GM19395 (cell line): ENCODE results near the gene WBP2NL.
A peak's percentile ranks its signal among the peaks of the same experiment; 100 is the strongest.

Experiments
- ATAC-seq: cut with Tn5 transposase; IDR thresholded peaks from one replicate; pipeline ENCODE4 v1.9.1; 2021; ENCODE audit warnings: mild to moderate bottlenecking, moderate library complexity; ENCODE audit not compliant: unreplicated experiment

The WBP2NL gene

DNA sequence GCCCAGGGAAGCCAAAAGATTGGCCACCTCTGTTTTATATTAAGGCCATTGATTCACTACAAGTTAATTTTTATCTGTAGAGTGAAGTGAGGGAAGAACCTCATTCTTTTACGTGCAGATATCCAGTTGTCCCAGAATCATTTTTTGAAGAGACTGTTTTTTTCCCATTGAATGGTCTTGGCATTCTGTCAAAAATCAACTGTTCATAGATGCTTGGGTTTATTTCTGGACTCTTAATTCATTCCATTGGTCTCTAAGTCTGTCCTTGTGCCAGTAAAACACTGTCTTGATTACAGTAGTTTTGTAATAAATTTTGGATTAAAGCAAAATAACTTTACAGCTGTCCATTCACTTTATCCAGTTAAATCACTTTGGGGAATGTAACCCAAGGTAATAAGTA lies 26.8 kb downstream of the WBP2NL start:
- no peak for ATAC-seq

DNA sequence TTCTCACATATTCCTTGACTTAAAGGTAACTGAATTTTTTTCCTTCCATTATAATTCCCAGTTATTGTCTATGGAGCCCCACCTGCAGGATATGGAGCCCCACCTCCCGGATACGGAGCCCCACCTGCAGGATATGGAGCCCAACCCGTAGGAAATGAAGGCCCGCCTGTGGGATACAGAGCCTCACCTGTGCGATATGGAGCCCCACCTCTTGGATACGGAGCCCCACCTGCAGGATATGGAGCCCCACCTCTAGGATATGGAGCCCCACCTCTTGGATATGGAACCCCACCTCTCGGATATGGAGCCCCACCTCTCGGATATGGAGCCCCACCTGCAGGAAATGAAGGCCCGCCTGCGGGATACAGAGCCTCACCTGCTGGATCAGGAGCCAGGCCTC lies 28.1 kb downstream of the WBP2NL start:
- ATAC-seq = no peak

DNA sequence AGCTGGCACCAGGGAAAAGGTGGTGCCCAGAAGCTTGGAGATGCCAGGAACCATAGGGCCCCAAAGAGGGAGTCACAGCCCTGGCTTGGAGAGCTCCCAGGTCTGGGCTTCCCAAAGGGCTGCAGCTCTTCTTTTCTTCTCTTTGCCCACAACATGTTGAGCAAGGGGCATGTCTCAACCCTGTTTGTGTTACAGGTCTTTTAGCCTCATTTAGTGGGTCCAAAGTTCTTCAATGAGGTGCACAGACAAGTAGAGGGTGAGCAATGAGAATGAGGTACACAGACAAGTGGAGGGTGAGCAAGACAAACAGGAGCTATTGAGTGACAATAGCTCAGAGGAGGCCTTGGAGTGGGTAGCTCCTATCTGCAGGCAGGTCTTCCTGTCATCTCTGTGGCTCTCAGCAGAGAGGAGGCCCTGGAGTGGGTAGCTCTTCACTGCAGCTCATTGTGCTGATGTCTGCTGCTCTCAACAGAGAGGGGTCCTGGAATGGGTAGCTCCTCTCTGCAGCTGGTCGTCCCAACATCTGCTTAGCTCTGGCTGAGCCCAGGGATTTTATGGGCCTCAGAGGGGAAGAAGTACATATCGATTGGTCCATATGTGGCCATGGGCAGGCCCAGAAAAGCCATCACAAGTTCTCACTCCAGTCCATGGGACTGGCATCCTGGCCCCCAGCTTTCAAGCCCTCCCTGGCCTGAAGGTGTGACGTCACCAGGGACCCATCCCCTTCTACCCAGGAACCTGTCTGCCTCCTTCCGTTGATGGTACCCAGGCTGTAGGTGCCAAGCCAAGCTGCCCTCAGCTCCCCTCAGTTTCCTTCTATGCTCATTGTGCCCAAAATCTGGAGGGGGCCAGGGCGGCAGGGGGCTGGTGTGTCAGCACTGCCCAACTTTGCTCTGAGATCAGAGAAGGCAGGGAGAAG lies 34.9 kb downstream of the WBP2NL start:
- ATAC-seq = no peak

DNA sequence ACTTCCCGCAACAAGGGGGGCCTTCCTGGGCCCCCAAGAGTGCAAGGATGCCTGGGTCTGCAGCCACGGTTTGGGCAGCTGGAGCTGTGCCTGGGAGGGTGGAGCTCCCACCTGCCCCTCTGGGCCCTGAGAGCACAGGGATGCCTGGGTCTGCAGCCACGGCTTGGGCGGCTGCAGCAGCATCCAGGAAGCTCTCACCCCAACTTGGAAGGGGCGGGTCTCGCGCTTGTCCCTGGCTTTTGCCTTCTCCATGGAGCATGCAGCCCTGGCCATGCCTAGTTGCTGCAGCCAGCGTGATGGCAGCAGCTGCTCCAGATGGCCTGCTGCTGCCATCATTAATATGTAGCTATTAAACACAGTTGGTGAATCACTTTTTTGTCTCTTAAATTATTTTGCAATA lies 36.7 kb downstream of the WBP2NL start:
- no peak for ATAC-seq

DNA sequence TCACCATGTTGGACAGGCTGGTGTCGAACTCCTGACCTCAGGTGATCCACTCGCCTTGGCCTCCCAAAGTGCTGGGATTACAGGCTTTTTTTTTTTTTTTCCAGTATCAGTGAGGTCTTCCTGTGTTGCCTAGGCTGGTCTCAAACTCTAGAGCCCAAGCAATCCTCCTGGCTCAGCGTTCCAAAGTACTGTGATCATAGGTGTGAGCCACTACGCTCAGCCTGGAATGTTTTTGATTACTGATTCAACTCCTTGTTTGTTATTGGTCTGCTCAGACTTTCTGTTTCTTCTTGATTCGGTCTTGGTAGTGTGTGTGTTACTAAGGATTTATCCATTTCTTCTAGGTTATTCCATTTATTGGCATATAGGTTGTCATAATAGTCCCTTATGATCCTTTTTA lies 40.7 kb downstream of the WBP2NL start:
- ATAC-seq = no peak

DNA sequence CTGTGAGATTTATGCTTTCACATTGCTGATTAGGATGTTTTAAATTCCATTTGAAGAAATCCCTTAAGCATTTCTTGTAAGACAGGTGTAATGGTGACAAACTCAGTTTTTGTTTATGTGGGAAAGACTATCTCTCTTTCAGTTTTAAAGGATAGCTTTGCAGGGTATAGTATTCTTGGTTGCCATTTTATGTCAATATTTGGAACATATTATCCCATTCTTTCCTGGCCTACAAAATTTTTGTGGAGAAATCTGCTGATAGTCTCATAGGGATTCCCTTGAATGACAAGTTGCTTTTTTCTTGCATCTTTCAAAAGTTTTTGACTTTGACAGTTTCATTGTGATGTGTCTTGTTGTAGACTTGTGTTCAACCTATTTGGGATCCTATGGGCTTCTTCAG lies 43.2 kb downstream of the WBP2NL start:
- ATAC-seq = no peak

DNA sequence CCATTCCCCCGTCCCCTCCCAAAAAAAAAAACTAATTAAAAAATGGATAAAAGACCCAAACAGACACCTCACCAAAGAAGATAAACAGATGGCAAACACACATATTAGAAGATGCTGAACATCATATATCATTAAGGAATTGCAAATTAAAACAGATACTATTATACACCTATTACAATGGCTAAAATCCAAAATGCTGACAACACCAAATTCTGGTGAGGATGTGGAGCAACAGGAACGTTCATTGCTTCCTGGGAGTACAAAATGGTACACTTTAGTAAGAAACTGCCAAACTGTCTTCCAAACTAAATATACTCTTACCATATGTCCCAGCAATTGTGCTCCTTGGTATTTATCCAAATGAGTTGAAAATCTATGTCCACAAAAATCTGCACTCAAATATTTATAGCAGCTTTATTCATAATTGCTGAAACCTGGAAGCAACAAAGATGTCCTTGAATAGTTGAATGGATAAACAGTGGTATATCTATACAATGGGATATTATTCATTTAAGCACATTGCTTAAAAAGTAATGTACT lies 52.1 kb downstream of the WBP2NL start:
- no peak for ATAC-seq

DNA sequence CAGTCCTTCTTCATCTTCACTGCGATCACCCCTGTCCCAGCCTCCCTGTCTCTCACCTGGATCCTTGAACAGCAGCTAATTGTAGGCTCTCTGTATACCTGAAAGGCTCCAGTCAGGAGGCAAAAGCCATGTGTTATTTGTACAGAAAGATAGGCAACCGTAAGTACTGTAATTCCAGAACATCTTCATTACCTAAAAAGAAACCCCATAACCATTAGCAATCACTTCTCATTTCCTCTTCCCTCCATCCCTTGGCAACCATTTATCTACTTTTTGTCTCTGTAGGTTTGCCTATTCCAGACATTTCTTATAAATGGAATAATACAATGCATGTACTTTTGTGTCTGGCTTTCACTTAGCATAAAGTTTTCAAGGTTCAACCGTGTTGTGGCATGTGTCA lies 54.2 kb downstream of the WBP2NL start:
- no peak for ATAC-seq

DNA sequence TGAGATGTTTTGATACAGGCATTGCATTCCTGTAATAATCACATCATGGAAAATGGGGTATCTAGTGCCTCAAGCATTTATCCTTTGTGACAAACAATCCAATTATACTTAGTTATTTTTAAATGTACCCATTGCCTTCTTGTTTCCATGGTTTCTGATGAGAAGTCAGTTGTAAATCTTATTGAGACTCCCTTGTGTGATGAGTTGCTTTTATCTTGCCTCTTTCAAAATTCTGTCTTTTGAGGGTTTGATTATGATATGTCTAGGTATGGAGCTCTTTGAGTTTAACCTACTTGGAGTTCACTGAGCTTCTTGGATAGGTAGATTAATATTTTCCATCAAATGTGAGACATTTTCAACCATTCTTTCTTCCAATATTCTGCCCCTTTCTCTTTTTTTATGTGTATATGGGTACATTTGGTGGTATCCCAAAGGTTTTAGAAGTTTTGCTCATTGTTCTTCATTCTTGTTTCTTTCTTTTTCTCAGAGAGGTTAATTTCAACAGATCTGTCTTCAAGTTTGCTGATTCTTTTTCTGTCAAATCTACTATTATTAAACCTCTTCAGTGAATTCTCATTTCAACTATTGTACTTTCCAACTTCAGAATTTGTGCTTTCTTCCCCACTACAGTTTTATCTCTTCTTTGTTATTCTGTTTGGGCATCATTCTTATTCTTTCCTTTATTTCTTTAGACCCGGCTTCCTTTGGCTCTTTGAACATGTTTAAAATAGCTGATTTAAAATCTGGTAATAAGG lies 58.3 kb downstream of the WBP2NL start:
- ATAC-seq = no peak

DNA sequence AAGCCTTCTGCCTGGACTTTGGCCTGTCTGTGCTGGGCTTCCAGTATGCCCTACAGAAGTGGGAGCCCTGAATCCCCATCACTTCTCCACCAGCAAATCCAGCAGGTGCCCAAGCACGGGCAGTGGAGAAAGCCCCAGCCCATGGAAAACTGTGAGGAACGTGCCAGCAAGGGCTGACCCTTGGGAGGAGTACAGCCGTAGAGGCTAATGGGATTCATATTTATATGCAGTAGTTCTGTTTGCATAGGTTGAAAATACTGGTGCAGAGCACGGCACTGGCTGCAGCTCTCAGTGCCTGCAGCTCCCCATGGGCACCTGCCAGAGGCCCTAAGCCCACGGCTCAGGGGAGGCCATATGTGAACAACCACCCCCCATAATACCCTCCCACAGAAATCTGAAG lies 61.9 kb downstream of the WBP2NL start:
- no peak for ATAC-seq

DNA sequence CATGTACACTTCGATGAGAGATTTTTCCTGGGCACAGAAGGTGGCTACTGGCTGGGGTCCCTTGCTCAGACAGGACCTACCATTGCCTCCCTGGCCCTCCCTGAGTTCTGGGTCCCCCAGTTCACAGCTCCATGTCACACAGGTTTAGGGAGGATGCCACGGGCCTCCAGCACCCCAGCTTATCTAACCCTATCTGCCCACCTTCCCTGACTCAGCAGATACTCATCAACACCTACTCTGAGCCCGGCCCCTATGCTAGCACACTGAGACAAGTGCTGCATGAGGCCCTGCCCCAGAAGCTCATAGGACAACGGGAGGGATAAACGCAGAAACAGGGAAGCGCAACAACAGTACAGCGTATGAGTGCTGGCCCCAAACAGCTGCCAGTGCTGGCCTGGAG lies 62.5 kb downstream of the WBP2NL start:
- no peak for ATAC-seq

DNA sequence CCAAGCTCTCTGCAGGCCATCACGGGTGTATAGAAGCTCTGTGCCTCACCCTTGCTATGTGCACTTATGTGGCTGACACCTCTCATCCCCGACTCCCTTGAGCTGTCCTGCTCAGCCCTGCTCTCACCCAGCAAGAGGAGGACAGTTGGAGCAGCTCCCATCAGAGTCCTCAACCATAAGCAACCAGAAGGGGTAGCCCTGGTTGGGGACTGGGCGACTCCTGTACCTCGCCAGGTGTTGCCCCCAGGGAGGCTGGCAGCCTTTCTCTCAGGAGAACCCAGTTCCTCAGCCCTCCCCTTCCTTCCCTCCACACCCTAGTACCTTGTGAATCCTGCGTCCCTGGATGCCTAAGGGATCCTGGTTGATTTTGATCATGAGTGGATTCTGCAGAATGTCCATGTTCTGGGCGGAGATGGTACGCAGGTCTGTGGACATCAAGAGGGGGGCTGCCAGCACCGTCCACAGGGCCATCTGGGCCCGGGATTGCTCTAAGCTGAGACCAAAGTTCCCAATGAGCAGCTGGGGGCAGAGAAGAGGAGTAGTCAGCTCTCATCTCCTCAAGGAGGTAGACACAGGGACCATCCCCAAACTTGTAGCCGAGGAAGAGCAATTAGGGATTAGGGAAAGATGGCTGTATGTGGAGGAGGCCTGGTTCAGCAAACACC lies 64.0 kb downstream of the WBP2NL start:
- ATAC-seq = no peak

DNA sequence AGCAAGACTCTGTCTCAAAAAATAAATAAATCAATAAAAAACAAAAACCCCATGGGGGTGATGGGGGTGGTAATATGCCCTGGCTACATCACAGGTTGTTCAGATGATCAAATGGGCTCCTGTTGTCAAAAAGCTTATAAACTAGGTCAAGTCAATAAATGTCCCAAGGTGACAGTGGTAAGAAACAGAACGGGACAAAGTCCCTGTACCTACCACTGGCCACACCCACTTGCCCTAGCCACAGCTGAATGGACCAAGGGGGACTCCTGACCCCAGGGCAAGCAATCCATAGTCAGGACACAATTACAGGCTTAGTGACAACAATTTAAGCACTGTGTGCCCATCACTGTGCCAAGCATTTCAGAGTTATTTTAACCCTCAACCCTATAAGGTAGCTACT lies 66.0 kb downstream of the WBP2NL start:
- no peak for ATAC-seq

DNA sequence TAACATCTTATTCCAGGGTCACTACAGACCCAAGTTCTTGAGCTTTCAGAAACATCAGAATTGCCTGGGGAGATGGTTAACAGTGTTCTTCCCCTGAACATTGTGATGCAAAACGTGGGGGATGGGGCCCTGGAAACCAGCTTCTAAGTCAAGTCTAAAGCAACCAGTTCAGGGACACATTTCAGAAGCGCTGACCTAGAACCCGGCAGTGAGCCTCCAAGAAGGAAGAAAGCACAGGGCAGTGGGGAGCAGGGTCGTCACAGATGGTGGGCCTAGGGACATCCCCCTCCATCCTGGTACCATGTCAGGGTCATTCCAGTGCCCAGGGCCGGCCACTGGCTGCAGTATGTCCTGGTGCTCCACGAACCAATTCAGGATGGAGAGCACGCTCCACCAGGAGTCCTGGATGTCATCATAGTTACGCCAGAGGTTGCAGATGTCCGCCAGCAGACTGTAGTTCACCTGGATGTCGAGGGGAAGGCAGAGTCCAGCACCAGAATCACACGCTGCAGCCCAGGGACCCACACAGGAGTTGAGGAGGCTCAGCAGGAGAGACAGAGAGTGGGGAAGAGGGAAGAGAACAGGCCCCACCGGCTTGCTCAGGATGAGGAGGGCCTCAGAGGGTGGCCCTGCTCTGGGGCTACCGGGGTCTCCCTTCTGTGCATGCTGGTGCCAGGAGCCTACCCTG lies 67.0 kb downstream of the WBP2NL start:
- no peak for ATAC-seq

DNA sequence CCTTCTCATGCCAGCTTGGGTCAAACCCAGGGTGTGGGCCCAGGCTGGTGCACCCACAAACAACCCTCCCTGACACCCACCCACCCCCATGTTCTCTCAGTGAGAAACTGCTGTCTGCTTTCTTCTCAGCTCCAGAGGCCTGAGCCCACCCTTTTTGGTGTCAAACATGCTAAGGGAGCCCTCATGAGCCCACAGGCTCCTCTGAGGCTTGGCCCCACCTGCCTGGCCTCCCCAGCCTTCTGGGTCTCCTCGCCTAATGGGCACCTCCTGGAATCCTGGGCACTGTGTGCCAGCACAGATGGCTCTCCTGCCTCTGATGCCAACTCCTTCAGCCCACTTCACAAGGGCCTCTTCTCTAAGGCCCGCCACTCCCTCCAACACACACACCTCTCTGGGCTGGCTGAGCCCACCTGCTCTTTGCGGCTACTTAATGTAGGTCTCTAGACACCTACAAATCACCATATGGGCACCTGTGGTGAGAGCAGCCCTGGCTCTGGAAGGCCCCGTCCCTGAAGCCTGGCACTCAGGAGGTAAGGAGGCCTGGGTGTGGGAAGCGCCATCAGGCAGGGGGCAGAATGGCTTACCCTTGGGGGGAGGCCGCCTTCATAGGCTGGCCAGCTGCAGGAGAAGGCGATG lies 67.7 kb downstream of the WBP2NL start:
- no peak for ATAC-seq

DNA sequence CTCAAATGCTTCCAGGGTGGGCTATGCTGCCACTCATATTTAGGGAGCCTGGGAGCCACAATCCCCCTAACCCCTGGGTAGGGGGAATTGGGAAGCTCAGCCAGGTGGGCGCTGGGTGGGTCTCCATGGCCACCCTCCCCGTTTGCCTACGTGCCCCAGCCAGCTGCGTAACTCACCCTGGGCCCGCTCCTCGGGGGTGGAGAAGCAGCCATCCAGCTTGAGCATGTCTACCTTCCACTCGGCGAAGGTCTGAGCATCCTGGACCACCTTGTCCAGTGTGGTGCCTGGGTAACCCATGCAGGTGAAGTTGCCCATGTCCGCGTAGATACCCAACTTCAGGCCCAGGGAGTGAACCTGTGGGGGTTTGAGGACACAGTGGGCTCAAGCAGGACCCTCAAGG lies 68.3 kb downstream of the WBP2NL start:
- no peak for ATAC-seq

DNA sequence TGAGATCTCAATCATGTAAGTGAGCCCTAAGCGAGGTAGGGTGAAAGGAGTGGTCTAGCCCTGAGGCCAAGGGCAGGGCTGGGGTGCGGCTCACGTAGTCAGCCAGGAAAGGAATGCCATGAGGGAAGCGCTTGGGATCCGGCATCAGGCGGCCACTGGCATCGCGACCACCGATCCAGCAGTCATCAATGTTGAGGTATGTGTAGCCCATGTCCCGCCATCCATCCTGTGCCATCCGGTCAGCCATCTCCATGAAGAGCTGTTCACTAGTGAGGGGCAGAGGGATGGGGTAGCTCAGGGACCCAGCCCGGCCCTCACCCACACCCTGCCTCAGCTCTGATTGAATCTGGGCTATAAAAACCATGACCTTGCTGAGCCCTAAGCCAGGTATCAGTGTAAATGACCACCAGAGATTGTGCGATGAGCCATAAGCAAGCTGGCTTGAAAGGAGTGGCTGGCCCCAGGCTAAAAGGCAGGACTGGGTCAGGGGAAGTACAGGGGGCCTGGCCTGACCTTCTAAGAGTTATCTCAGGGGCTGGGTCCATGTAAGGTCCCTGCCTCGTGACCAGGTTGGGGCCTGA lies 69.2 kb downstream of the WBP2NL start:
- no peak for ATAC-seq

DNA sequence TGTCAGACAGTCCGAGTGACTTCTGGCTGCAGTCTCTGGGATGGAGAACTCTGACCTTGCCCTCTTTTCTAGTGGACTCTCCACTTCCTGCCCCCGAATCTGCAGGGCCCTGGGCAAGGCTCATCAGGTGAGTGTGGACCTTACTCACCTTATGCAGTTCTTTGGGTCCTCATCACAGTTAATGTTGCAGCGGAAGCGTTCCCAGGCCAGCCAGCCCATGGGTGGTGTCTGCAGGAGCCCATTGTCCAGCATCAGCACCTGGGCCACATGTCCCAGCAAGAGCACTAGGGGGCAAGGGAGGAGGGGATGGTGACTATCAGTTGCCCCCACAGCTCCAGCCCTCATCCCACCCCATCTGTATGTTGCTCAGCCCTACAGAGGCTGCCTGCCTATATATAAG lies 69.7 kb downstream of the WBP2NL start:
- ATAC-seq = no peak

DNA sequence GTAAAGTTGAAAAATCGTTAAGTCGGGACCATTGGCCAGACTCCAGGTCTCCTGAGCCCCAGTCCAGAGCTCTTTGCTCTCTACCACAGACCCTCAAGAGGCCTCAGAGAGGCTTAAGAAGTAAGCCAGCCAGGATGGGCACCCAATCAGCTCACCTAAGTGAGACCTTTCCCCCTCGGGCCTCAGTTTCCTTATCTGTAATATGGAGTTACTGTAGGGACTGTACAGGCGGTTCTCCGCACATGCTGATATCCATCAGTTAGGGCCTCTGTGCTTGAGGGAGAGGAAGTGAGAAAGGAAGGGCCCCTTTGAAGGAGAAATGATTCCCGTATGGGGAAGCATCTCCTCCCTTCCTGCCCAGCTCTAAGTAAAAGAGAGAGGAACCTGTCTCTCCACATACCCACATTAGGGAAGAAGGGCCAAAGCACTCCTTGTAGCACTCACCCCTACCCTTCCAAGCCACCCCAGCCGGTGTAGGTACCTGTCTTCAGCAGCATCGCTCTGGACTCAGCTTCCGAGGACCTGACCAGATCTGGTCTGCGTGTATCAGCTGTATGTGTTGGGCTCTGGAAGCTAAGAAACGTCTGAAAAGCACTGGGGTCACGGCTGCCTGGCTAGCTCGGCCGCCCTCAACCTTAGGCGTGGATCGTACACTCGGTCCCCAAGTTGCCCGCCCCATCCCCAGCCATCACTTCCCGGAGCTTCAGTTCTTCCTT lies 71.4 kb downstream of the WBP2NL start:
- peak; percentile 10 for ATAC-seq
